Measurements from ENCODE around the gene KIAA1586.

The KIAA1586 gene

GRCh38 chr6:57027301-57027700 lies 19.2 kb upstream of the KIAA1586 start:
- DNase-seq (ENCODE audit: low read depth in 1 of 2, low spot score in 1 of 2), result no peak
- Histone ChIP-seq H3K27ac (replicated peaks) (no peak overlapping the region), H3K27me3 (ENCODE audit: insufficient read depth, poor library complexity, severe bottlenecking) (no peaks in the 10 kb centered on the region), H3K4me3 (replicated peaks; ENCODE audit: insufficient read depth, low read length) (no peak overlapping the region)
- TF ChIP-seq SPI1 (IDR thresholded peaks at IDR 0.05; ENCODE audit: borderline replicate concordance, low read depth), result no peak
- TF ChIP-seq POLR2AphosphoS5 (IDR thresholded peaks at IDR 0.05; ENCODE audit: low read depth), result no peak
- no peak for TF ChIP-seq GABPA (IDR thresholded peaks at IDR 0.05; ENCODE audit: low read depth)
- TF ChIP-seq, protein P1, sequence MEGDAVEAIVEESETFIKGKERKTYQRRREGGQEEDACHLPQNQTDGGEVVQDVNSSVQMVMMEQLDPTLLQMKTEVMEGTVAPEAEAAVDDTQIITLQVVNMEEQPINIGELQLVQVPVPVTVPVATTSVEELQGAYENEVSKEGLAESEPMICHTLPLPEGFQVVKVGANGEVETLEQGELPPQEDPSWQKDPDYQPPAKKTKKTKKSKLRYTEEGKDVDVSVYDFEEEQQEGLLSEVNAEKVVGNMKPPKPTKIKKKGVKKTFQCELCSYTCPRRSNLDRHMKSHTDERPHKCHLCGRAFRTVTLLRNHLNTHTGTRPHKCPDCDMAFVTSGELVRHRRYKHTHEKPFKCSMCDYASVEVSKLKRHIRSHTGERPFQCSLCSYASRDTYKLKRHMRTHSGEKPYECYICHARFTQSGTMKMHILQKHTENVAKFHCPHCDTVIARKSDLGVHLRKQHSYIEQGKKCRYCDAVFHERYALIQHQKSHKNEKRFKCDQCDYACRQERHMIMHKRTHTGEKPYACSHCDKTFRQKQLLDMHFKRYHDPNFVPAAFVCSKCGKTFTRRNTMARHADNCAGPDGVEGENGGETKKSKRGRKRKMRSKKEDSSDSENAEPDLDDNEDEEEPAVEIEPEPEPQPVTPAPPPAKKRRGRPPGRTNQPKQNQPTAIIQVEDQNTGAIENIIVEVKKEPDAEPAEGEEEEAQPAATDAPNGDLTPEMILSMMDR (IDR thresholded peaks at IDR 0.05; ENCODE audit: insufficient read depth, low read length), result no peak
- TF ChIP-seq REST (IDR thresholded peaks at IDR 0.05; ENCODE audit: insufficient replicate concordance, low read depth), result no peak

DNA sequence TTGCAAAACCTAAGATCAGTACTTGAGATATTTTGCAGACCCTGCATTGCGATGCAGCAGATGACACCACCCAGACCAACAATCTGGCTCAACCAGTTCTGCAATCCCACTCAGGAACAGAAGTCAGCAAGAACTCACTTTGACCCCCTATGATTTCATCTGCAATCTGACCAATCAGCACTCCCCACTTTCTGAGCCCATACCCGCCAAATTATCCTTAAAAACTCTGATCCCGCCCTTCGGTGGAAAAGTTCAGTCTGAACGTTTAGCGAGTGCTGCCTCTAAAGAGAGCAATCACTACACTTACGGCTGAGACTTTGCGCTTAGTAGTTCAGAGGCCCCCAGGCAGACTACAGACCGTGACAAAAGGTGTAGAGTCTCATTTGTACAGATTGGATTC lies 17.3 kb upstream of the KIAA1586 start:
- TF ChIP-seq SPI1 (IDR thresholded peaks at IDR 0.05; ENCODE audit: borderline replicate concordance, low read depth), result no peak
- no peak for TF ChIP-seq REST (IDR thresholded peaks at IDR 0.05; ENCODE audit: insufficient replicate concordance, low read depth)
- no peak for TF ChIP-seq POLR2AphosphoS5 (IDR thresholded peaks at IDR 0.05; ENCODE audit: low read depth)
- Histone ChIP-seq H3K27ac (replicated peaks) (no peak overlapping the region), H3K4me3 (replicated peaks; ENCODE audit: insufficient read depth, low read length) (no peak overlapping the region), H3K27me3 (ENCODE audit: insufficient read depth, poor library complexity, severe bottlenecking) (no peaks in the 10 kb centered on the region)
- DNase-seq (ENCODE audit: low read depth in 1 of 2, low spot score in 1 of 2), result no peak

GRCh38 chr6:57033228-57033627 lies 13.3 kb upstream of the KIAA1586 start:
- TF ChIP-seq POLR2AphosphoS5 (IDR thresholded peaks at IDR 0.05; ENCODE audit: low read depth) (no peak), SPI1 (IDR thresholded peaks at IDR 0.05; ENCODE audit: borderline replicate concordance, low read depth) (no peak), GABPA (IDR thresholded peaks at IDR 0.05; ENCODE audit: low read depth) (no peak), REST (IDR thresholded peaks at IDR 0.05; ENCODE audit: insufficient replicate concordance, low read depth) (no peak)
- TF ChIP-seq, protein P1 (IDR thresholded peaks at IDR 0.05; ENCODE audit: insufficient read depth, low read length), result no peak
- DNase-seq (ENCODE audit: low read depth in 1 of 2, low spot score in 1 of 2), result no peak
- no peak overlapping the region for H3K27ac ChIP-seq (replicated peaks)

More at GRCh38 chr6:57033228-57033627, 13.3 kb upstream of the KIAA1586 start:
- Histone ChIP-seq H3K4me3 (replicated peaks; ENCODE audit: insufficient read depth, low read length) (no peak overlapping the region), H3K27me3 (ENCODE audit: insufficient read depth, poor library complexity, severe bottlenecking) (no peaks in the 10 kb centered on the region)

Measured in HL-60 (cell line).